HEK293T (cell line): ENCODE results near the gene COL27A1.

ENCODE experiments used
- ARNT ChIP-seq: fragments of 450-650 bp; IDR thresholded peaks from 2 replicates; pipeline ENCODE4 v1.6.1; 2017; ENCODE audit warnings: mild to moderate bottlenecking
- BHLHE40 ChIP-seq: fragments of 450-650 bp; IDR thresholded peaks from 2 replicates; pipeline ENCODE4 v1.6.1; 2016; ENCODE audit warnings: mild to moderate bottlenecking, moderate library complexity, borderline replicate concordance
- CTBP1 ChIP-seq: fragments of 450-650 bp; IDR thresholded peaks from 2 replicates; pipeline ENCODE4 v1.6.1; 2016; ENCODE audit warnings: borderline replicate concordance
- ELF4 ChIP-seq: fragments of 450-650 bp; IDR thresholded peaks from 2 replicates; pipeline ENCODE4 v1.6.1; 2017; ENCODE audit warnings: antibody characterized with exemption
- FOXA1 ChIP-seq: fragments of 450-650 bp; IDR thresholded peaks from 2 replicates; pipeline ENCODE4 v1.6.1; 2016; ENCODE audit warnings: mild to moderate bottlenecking
- FOXK2 ChIP-seq: fragments of 450-650 bp; IDR thresholded peaks from 2 replicates; pipeline ENCODE4 v1.6.1; 2016; ENCODE audit warnings: mild to moderate bottlenecking
- L3MBTL2 ChIP-seq: fragments of 450-650 bp; conservative IDR thresholded peaks from 2 replicates; pipeline ENCODE4 v1.6.1; 2016; ENCODE audit warnings: mild to moderate bottlenecking
- LEF1 ChIP-seq: fragments of 450-650 bp; IDR thresholded peaks from 2 replicates; pipeline ENCODE4 v1.6.1; 2017; ENCODE audit warnings: mild to moderate bottlenecking, borderline replicate concordance
- NFRKB ChIP-seq: fragments of 450-650 bp; IDR thresholded peaks from 2 replicates; pipeline ENCODE4 v1.6.1; 2016; ENCODE audit warnings: mild to moderate bottlenecking, moderate library complexity
- SP1 ChIP-seq: fragments of 450-650 bp; IDR thresholded peaks from 2 replicates; pipeline ENCODE4 v1.6.1; 2017
- SUZ12 ChIP-seq: fragments of 450-650 bp; IDR thresholded peaks from 2 replicates; pipeline ENCODE4 v1.6.1; 2016; ENCODE audit warnings: mild to moderate bottlenecking
- TARDBP ChIP-seq: fragments of 450-650 bp; IDR thresholded peaks from 2 replicates; pipeline ENCODE4 v1.6.1; 2016
- ZNF384 ChIP-seq: fragments of 450-650 bp; IDR thresholded peaks from 2 replicates; pipeline ENCODE4 v1.6.1; 2016
- TF ChIP-seq, protein P1 (sequence below): fragments of 450-650 bp; IDR thresholded peaks from 2 replicates; pipeline ENCODE4 v1.6.1; 2016

DNA sequence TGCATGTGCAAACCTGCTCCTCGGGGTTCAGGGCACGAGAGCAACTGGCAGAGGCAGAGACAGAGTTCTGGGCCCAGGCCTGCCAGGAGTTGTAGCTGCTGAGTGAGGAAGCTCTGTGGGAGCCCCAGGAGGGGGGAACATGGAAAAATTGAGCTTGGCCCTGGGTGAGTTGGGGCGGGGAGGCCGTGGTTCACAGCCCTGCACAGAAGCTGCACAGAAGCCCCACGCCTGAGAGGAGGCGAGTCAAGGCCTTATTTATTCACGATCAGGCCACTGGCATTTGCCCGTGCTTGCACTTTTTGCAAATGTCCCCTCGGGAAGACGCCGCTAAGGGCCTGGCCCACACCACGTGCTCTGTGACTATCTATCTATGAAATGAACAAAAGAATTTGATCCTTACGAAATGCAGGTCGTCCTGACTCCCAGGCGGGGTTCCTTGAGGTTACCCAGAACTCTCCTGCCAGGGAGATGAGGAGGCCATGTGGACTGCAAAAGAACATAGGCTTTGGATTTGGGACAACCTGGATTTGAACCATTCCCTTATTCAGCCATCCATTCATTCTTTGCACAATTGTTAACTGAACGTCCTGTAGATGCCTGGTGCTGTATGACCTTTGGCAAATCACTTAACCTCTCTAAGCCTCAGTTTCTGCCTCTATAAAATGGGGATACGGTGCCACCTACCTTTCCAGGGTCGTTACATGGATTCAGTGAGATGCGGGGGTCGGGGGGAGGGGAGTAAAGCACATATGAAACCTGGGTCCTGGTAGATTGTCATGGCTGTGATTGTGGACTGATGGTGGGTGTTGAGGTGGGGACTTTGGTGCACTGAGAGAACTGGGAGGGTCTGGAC is 17.9 kb downstream of the COL27A1 start:
- TF ChIP-seq ZNF384 (no peak), ELF4 (no peak), LEF1 (no peak), SP1 (no peak), FOXK2 (no peak), FOXA1 (no peak), BHLHE40 (no peak), TARDBP (no peak), SUZ12 (no peak), L3MBTL2 (no peak), ARNT (no peak), NFRKB (no peak), CTBP1 (no peak)
- TF ChIP-seq, protein P1, sequence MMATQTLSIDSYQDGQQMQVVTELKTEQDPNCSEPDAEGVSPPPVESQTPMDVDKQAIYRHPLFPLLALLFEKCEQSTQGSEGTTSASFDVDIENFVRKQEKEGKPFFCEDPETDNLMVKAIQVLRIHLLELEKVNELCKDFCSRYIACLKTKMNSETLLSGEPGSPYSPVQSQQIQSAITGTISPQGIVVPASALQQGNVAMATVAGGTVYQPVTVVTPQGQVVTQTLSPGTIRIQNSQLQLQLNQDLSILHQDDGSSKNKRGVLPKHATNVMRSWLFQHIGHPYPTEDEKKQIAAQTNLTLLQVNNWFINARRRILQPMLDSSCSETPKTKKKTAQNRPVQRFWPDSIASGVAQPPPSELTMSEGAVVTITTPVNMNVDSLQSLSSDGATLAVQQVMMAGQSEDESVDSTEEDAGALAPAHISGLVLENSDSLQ: no peak
